GM12874 (cell line): ENCODE results near the gene GALK1.

Source experiments
- CTCF ChIP-seq: IDR thresholded peaks from 2 replicates; pipeline ENCODE4 v1.5.1; 2011; ENCODE audit warnings: low read depth, mild to moderate bottlenecking, control low read depth, low read length, moderate library complexity; ENCODE audit not compliant: insufficient read depth

GALK1 gene

GRCh38 chr17:75740631-75741077, 24.3 kb downstream of the GALK1 start:
- TF ChIP-seq CTCF = no peak

GRCh38 chr17:75740215-75740614, 24.8 kb downstream of the GALK1 start:
- TF ChIP-seq CTCF = no peak

GRCh38 chr17:75739801-75740200, 25.2 kb downstream of the GALK1 start:
- no peak for TF ChIP-seq CTCF

- no peak for TF ChIP-seq CTCF
Observed at GRCh38 chr17:75739174-75739573, 25.8 kb downstream of the GALK1 start.

- no peak for TF ChIP-seq CTCF
Observed at GRCh38 chr17:75738218-75738802, 26.7 kb downstream of the GALK1 start.

- no peak for TF ChIP-seq CTCF
Observed at GRCh38 chr17:75737133-75737962, 27.6 kb downstream of the GALK1 start.

- TF ChIP-seq CTCF = no peak
Observed at GRCh38 chr17:75736173-75736835, 28.7 kb downstream of the GALK1 start.
